Vagina (tissue), 2 donors: Measurements from ENCODE around the gene HRH1. TPM values are rescaled to one million over a fixed set of nuclear protein-coding genes. Genes with fewer than 3 reads are reported as not detected.

ENCODE experiments used
- DNase-seq, 2 donors: peaks; one replicate each; pipeline ENCODE4 v3.0.0-alpha.2; 2017; ENCODE audit errors: extremely low spot score in 2 of 2
- H3K27ac ChIP-seq: fragments of 200-600 bp; sonication (generic); one replicate; pipeline ENCODE4 v1.5.1; 2019
- H3K27me3 ChIP-seq: fragments of 200-600 bp; sonication (generic); one replicate; pipeline ENCODE4 v1.5.1; 2019
- H3K36me3 ChIP-seq, 2 donors: fragments of 200-600 bp; sonication (generic); one replicate each; pipeline ENCODE4 v1.5.1; 2017 to 2019
- H3K4me1 ChIP-seq: fragments of 200-600 bp; sonication (generic); one replicate; pipeline ENCODE4 v1.5.1; 2019
- H3K4me3 ChIP-seq, 2 donors: fragments of 200-600 bp; sonication (generic); 1 replicate in 1 of 2; 2 replicates in 1 of 2; pipeline ENCODE4 v1.5.1; 2016 to 2019
- H3K9me3 ChIP-seq: fragments of 200-600 bp; sonication (generic); one replicate; pipeline ENCODE4 v1.5.1; 2019
- POLR2A ChIP-seq, 2 donors: fragments of 450-650 bp; IDR thresholded peaks; one replicate each; pipeline ENCODE4 v1.6.1; 2017; ENCODE audit warnings: antibody characterized with exemption in 2 of 2, mild to moderate bottlenecking in 2 of 2, moderate library complexity in 2 of 2
- POLR2AphosphoS5 ChIP-seq, 2 donors: sonication (generic); formaldehyde crosslinking; IDR thresholded peaks; one replicate each; pipeline ENCODE4 v1.9.0; 2017; ENCODE audit warnings: antibody characterized with exemption in 2 of 2, mild to moderate bottlenecking in 2 of 2, low read depth in 1 of 2; ENCODE audit not compliant: insufficient read depth in 1 of 2
- intact Hi-C: fragments of 100-400 bp; cut with DNase I; formaldehyde crosslinking; loops from one replicate; pipeline ENCODE4 v1.15.1; 2023
- total RNA-seq: library from RNA; depleted of rRNA; stranded (reverse); fragments of >200 nt; gene quantifications from one replicate; pipeline ENCODE4 v1.2.3, GENCODE V29; 2016
- TF ChIP-seq, protein P1 (sequence below), 3 experiments: fragments of 450-650 bp in 2 of 3; fragments of 200-600 bp in 1 of 3; sonication (generic) in 1 of 3; IDR thresholded peaks; one replicate each; pipeline ENCODE4 v1.5.1; 2017 to 2019; ENCODE audit warnings: antibody characterized with exemption in 3 of 3, mild to moderate bottlenecking in 2 of 3, moderate library complexity in 2 of 3

HRH1 gene
- total RNA-seq, 1 donor from 2014 or later = 9.3 TPM

- TF ChIP-seq, protein P1, sequence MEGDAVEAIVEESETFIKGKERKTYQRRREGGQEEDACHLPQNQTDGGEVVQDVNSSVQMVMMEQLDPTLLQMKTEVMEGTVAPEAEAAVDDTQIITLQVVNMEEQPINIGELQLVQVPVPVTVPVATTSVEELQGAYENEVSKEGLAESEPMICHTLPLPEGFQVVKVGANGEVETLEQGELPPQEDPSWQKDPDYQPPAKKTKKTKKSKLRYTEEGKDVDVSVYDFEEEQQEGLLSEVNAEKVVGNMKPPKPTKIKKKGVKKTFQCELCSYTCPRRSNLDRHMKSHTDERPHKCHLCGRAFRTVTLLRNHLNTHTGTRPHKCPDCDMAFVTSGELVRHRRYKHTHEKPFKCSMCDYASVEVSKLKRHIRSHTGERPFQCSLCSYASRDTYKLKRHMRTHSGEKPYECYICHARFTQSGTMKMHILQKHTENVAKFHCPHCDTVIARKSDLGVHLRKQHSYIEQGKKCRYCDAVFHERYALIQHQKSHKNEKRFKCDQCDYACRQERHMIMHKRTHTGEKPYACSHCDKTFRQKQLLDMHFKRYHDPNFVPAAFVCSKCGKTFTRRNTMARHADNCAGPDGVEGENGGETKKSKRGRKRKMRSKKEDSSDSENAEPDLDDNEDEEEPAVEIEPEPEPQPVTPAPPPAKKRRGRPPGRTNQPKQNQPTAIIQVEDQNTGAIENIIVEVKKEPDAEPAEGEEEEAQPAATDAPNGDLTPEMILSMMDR (IDR thresholded peaks at IDR 0.05) = no peak
- TF ChIP-seq POLR2AphosphoS5 (IDR thresholded peaks at IDR 0.05; ENCODE audit: insufficient read depth in 1 of 2, low read depth in 1 of 2) (no peak), POLR2A (IDR thresholded peaks at IDR 0.05) (no peak)
- no peaks in the 10 kb centered on the region for H3K9me3 ChIP-seq
- intact Hi-C loops = no loop called here
Observed at GRCh38 chr3:11245827-11246662, 91.8 kb downstream of the HRH1 start.

GRCh38 chr3:11246663-11246970 is 92.3 kb downstream of the HRH1 start:
- intact Hi-C loops = no loop called here
- DNase-seq = no peak
- Histone ChIP-seq H3K27me3 (no peaks in the 10 kb centered on the region), H3K4me1 (no peaks in the 10 kb centered on the region), H3K9me3 (no peaks in the 10 kb centered on the region), H3K27ac (no peak overlapping the region), H3K36me3 (no peaks in the 10 kb centered on the region), H3K4me3 (no peak overlapping the region)
- TF ChIP-seq POLR2AphosphoS5 (IDR thresholded peaks at IDR 0.05; ENCODE audit: insufficient read depth in 1 of 2, low read depth in 1 of 2) (no peak), POLR2A (IDR thresholded peaks at IDR 0.05) (no peak)
- TF ChIP-seq, protein P1 (IDR thresholded peaks at IDR 0.05) = no peak

More at GRCh38 chr3:11245827-11246662, 91.8 kb downstream of the HRH1 start:
- H3K27me3 ChIP-seq = no peaks in the 10 kb centered on the region
- H3K4me1 ChIP-seq = no peaks in the 10 kb centered on the region
- no peak for DNase-seq
- no peaks in the 10 kb centered on the region for H3K36me3 ChIP-seq
- H3K4me3 ChIP-seq = no peak overlapping the region
- no peak overlapping the region for H3K27ac ChIP-seq

DNA sequence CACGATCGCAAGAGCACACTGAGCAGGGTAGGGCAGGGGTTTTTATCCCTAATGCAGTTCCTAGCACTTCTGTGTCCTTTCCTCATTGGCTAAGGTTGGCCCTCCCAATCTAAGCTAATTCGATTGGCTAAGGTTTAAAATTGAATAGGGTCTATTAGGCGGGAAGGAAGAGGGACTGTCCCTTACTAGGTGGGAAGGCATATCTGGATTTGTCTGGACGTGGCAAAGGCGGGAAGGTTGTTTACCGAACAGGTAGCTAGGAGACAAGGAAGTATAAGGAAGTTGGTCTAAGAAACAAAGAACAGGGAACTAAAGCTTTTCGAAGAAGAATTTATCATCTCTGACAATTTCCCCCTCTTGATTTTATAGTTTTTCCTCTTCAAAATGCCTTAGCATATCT is 93.1 kb downstream of the HRH1 start:
- no peak for DNase-seq
- no peaks in the 10 kb centered on the region for H3K4me1 ChIP-seq
- no peaks in the 10 kb centered on the region for H3K36me3 ChIP-seq
- H3K9me3 ChIP-seq = no peaks in the 10 kb centered on the region
- no peak for TF ChIP-seq POLR2AphosphoS5 (IDR thresholded peaks at IDR 0.05; ENCODE audit: insufficient read depth in 1 of 2, low read depth in 1 of 2)
- no peak for TF ChIP-seq POLR2A (IDR thresholded peaks at IDR 0.05)
- TF ChIP-seq, protein P1 (IDR thresholded peaks at IDR 0.05) = no peak
- intact Hi-C loops = no loop called here
- no peaks in the 10 kb centered on the region for H3K27me3 ChIP-seq
- H3K27ac ChIP-seq = no peak overlapping the region
- H3K4me3 ChIP-seq = no peak overlapping the region

DNA sequence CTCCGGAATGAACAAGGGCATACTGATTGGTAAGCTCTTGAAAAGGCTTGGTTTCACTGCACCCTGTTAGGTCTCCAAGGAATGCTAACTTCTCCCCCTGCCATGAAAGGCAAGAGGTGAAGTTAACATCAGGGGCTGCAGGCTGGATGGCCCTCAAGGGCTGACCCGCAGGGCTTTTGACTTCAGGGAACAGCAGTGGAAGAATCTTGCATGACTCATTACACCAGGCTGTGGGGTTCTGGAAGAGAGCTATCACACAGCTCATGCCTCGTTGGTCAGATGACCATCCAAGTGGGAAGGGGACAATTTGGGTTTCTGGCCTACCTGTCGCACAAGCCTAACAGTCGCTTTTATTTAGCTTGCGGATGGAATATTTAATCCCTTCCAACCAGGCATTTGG is 94.3 kb downstream of the HRH1 start:
- intact Hi-C loops = no loop called here
- no peak for DNase-seq
- H3K27ac ChIP-seq = no peak overlapping the region
- H3K36me3 ChIP-seq = no peaks in the 10 kb centered on the region
- no peaks in the 10 kb centered on the region for H3K27me3 ChIP-seq
- no peak overlapping the region for H3K4me3 ChIP-seq
- H3K4me1 ChIP-seq = no peaks in the 10 kb centered on the region
- H3K9me3 ChIP-seq = no peaks in the 10 kb centered on the region
- no peak for TF ChIP-seq POLR2A (IDR thresholded peaks at IDR 0.05)
- no peak for TF ChIP-seq POLR2AphosphoS5 (IDR thresholded peaks at IDR 0.05; ENCODE audit: insufficient read depth in 1 of 2, low read depth in 1 of 2)
- TF ChIP-seq, protein P1 (IDR thresholded peaks at IDR 0.05) = no peak
